Activated naive CD4-positive, alpha-beta T cell treated with anti-CD3 and anti-CD28 coated beads, Interleukin-2, amount 10 ng/mL, durations not matched to agents 7 days and 5 days (primary cell): ENCODE results near the gene VPS45.
"Not testable (repeated sequence)": the region's sequence is repeated elsewhere in the genome, so short reads cannot be mapped to it uniquely, and the experiment has no call there.

ENCODE experiments used
- CTCF ChIA-PET: fragments of 350-600 bp; sonication (Branson Sonifier 250); formaldehyde crosslinking; loops from one replicate; lab custom pipeline; 2021; ENCODE audit warnings: antibody characterized with exemption; lab: Charles Lee
- DNase-seq: peaks from one replicate; pipeline ENCODE4 v3.0.0-alpha.2; 2020
- H3K27ac Mint-ChIP-seq: one replicate; pipeline ENCODE4 v1.8.0; 2021; ENCODE audit warnings: mild to moderate bottlenecking, moderate library complexity, mixed read lengths
- H3K27me3 Mint-ChIP-seq: one replicate; pipeline ENCODE4 v1.8.0; 2021; ENCODE audit warnings: mild to moderate bottlenecking, mixed read lengths
- H3K36me3 Mint-ChIP-seq: one replicate; pipeline ENCODE4 v1.8.0; 2021; ENCODE audit warnings: mixed read lengths
- H3K4me1 Mint-ChIP-seq: one replicate; pipeline ENCODE4 v1.8.0; 2021; ENCODE audit warnings: mixed read lengths
- H3K4me3 Mint-ChIP-seq: one replicate; pipeline ENCODE4 v1.8.0; 2021; ENCODE audit warnings: mild to moderate bottlenecking, moderate library complexity, mixed read lengths
- H3K9me3 Mint-ChIP-seq: one replicate; pipeline ENCODE4 v1.8.0; 2021; ENCODE audit warnings: mixed read lengths

VPS45 gene

DNA sequence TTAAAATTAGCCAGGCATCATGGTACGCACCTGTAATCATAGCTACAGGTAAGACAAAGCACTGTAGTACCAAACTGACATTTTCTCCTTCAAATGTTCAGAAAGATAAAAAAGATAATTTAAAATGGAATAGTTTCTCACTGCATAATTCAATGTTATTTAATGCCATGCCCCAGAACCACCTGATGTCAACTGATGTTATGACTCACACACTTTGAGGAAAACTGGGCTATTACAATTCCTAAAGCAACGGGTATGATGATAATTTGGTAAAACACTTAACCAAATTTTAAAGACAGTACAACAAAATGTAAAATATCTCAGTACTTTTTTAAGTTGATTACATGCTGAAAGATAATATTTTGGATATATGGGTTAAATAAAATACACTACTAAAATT, 59.2 kb downstream of the VPS45 start:
- no peaks in the 10 kb centered on the region for H3K9me3 Mint-ChIP-seq
- no peak for DNase-seq
- CTCF ChIA-PET: no interaction called here
- peaks cover 14% of the 10 kb centered on the region for H3K36me3 Mint-ChIP-seq
- H3K27me3 Mint-ChIP-seq: no peaks in the 10 kb centered on the region
- no peaks in the 10 kb centered on the region for H3K4me1 Mint-ChIP-seq
- no peak overlapping the region for H3K27ac Mint-ChIP-seq
- no peak overlapping the region for H3K4me3 Mint-ChIP-seq

DNA sequence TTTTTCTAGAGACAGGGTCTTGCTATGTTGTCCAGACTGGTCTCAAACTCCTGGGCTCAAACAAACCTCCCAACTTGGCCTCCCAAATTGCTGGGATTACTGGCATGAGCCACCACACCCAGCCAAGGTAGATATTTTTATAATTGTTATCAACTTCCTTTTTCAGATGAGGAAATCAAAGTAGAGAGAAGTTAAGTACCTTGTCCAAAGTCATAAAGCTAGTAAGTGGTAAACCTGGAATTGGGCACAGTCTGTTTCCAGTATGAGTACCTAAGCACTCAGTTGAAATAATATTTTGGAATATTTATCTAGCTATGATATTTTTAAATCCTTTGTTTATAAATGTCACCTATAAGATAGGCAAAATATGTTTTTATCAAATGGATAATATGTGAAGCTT, 59.9 kb downstream of the VPS45 start:
- DNase-seq: no peak
- H3K27ac Mint-ChIP-seq: no peak overlapping the region
- no peaks in the 10 kb centered on the region for H3K27me3 Mint-ChIP-seq
- H3K4me1 Mint-ChIP-seq: no peaks in the 10 kb centered on the region
- CTCF ChIA-PET: no interaction called here
- peaks cover 11% of the 10 kb centered on the region for H3K36me3 Mint-ChIP-seq
- H3K9me3 Mint-ChIP-seq: no peaks in the 10 kb centered on the region
- H3K4me3 Mint-ChIP-seq: no peak overlapping the region

DNA sequence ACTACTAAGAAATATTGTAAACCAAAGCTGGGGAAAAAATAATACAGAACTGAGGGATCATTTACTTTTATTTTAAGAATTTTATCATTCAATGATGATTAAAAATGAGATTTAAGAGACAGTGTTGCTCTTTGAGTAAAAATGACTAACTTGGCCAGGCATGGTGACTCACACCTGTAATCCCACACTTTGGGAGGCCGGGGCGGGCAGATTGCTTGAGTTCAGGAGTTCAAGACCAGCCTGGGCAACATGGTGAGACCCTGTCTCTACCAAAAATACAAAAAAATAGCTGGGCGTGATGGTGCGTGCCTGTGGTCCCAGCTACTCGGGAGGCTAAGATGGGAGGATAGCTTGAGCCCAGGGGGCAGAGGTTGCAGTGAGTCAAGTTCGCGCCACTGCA, 60.3 kb downstream of the VPS45 start:
- no peak for DNase-seq
- CTCF ChIA-PET: no interaction called here
- peaks cover 12% of the 10 kb centered on the region for H3K36me3 Mint-ChIP-seq
- no peaks in the 10 kb centered on the region for H3K27me3 Mint-ChIP-seq
- no peaks in the 10 kb centered on the region for H3K9me3 Mint-ChIP-seq
- H3K27ac Mint-ChIP-seq: no peak overlapping the region
- H3K4me1 Mint-ChIP-seq: no peaks in the 10 kb centered on the region
- H3K4me3 Mint-ChIP-seq: no peak overlapping the region

DNA sequence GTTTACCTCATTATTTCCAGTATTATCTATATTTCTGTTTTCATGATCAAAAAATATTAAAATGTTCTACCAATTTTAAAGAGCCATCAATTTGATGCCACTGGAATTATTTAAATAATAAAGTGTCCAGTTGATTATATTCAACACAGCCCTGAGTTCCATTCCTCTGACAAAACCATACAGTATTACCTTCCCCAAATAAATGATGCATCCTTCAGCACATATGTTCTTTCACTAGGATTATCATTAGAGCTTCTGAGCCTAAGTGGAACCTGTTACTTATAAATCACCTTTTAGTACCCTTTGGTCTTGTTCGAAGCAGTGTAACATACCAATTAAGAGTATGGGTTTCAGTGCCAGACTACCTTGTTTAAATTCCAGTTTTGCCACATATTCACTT, 64.8 kb downstream of the VPS45 start:
- Mint-ChIP-seq H3K27me3 (no peaks in the 10 kb centered on the region), H3K27ac (no peak overlapping the region)

DNA sequence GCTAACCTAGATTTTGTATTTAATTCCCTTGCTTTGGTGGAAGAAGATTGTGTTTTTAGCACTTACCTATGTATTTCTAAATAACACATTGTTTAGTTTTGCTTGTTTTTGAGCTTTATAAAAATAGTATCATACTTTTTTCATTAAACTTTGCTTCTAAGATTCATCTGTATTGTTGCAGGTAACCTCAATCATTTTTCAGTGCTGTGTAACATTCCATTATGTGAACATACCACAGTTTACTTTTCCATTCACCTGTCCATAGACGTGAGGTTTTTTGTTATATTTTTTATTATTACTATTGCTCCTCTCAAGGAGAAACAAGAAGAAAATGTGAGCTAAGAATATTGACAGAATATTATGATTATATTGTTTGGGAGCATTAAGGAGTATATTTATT, 67.0 kb downstream of the VPS45 start:
- peaks cover 9% of the 10 kb centered on the region for H3K36me3 Mint-ChIP-seq
- no peak overlapping the region for H3K4me3 Mint-ChIP-seq
- no peak overlapping the region for H3K27ac Mint-ChIP-seq
- no peaks in the 10 kb centered on the region for H3K27me3 Mint-ChIP-seq
- no peaks in the 10 kb centered on the region for H3K4me1 Mint-ChIP-seq
- CTCF ChIA-PET: no interaction called here
- no peak for DNase-seq
- no peaks in the 10 kb centered on the region for H3K9me3 Mint-ChIP-seq

More for the DNA sequence above, 64.8 kb downstream of the VPS45 start:
- Mint-ChIP-seq H3K36me3 (peaks cover 10% of the 10 kb centered on the region), H3K9me3 (no peaks in the 10 kb centered on the region), H3K4me3 (no peak overlapping the region), H3K4me1 (no peaks in the 10 kb centered on the region)
- CTCF ChIA-PET: interaction anchor here (1.0 to 1.2 kb wide), 2 partner anchors 33 to 59 kb away, joined by 3 read pairs; no protein-coding TSS in a partner anchor
- no peak for DNase-seq

DNA sequence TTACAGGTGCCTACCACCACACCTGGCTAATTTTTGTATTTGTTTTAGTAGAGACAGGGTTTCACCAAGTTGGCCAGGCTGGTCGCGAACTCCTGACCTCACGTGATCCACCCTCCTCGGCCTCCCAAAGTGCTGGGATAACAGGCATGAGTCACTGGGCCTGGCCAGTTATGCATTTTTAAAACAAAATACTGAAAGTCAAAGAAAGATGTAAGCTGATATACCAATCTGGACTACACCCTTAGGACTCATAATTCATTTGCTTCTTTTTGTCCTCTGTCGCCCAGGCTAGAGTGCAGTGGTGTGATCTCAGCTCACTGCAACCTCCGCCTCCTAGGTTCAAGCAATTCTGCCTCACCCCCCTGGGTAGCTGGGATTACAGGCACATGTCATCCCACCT, 67.8 kb downstream of the VPS45 start:
- CTCF ChIA-PET: not testable (repeated sequence)

DNA sequence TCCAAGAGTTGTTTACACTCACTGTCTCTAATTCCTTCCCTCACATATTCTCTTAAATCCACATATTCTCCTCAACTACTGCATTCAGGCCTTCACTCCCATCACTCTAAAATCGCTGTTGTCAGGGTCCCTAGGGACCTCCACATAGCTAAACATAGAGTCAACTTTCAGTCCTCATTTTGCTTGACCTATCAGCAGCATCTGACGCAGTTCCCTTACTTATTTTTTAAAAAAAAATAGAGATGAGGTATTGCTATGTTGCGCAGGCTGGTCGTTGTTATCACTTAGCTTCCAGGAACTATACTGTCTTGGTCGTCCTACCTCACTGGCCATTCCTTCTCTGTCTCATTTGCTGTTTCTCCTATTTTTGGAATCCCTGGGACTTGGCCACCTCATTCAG, 70.5 kb downstream of the VPS45 start:
- DNase-seq: no peak
- Mint-ChIP-seq H3K4me3 (no peak overlapping the region), H3K27me3 (no peaks in the 10 kb centered on the region), H3K27ac (no peak overlapping the region), H3K4me1 (no peaks in the 10 kb centered on the region), H3K9me3 (no peaks in the 10 kb centered on the region), H3K36me3 (peaks cover 8% of the 10 kb centered on the region)
- CTCF ChIA-PET: interaction anchor here (0.6 kb wide), 1 partner anchor 39 kb away, joined by 3 read pairs; no protein-coding TSS in a partner anchor

More for the DNA sequence above, 67.8 kb downstream of the VPS45 start:
- not testable (repeated sequence) for H3K9me3 Mint-ChIP-seq, H3K4me3 Mint-ChIP-seq, DNase-seq, H3K36me3 Mint-ChIP-seq, H3K27ac Mint-ChIP-seq, H3K27me3 Mint-ChIP-seq, H3K4me1 Mint-ChIP-seq

DNA sequence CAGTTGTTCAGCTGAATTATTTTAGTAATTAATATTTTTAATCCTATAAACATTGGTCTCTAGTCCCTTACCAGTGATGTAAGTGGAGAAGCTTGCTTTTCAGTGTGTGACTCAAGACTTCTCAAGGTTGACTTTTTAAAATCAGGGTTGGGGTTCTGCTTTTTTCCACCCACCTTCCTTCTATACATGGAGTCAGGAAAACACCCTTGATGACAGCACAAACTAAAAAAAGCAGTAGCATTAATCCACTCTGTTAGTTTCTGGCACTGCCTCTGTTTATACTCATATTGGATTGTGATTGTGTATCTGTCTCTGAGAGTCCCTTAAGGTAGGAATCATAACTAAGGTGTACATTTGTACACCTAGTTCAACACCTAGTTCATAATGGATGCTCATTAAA, 73.9 kb downstream of the VPS45 start:
- H3K36me3 Mint-ChIP-seq: peaks cover 10% of the 10 kb centered on the region
- no peak overlapping the region for H3K27ac Mint-ChIP-seq
- H3K27me3 Mint-ChIP-seq: no peaks in the 10 kb centered on the region
- no peaks in the 10 kb centered on the region for H3K9me3 Mint-ChIP-seq
- CTCF ChIA-PET: interaction anchor here (0.9 kb wide), 1 partner anchor 24 kb away, joined by 3 read pairs; no protein-coding TSS in a partner anchor
- H3K4me3 Mint-ChIP-seq: no peak overlapping the region
- no peak for DNase-seq
- peaks cover 21% of the 10 kb centered on the region for H3K4me1 Mint-ChIP-seq

DNA sequence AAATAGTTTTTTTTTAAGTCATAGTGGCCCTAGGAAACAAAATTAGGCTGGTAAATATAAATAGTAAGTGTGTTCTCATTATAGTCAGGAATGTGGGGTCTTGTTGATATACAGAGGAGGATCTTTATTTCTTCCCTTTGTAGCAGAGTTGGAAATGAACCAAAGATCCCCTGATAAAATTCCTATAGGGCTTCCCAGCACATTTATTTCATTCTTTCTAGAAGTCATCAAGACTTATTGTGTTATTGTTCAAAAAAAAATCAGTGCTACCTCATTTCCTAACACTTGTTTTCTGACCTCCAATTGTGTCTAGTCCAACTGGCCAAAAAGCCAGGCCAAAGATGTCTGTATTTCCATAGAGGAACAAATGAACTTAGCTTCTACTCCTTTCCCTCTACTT, 74.5 kb downstream of the VPS45 start:
- H3K36me3 Mint-ChIP-seq: peaks cover 13% of the 10 kb centered on the region
- peaks cover 2% of the 10 kb centered on the region for H3K27me3 Mint-ChIP-seq
- no peak overlapping the region for H3K4me3 Mint-ChIP-seq
- H3K4me1 Mint-ChIP-seq: peaks cover 27% of the 10 kb centered on the region
- no peaks in the 10 kb centered on the region for H3K9me3 Mint-ChIP-seq
- H3K27ac Mint-ChIP-seq: no peak overlapping the region
- CTCF ChIA-PET: interaction anchor here (1.3 kb wide), 1 partner anchor 44 kb away, joined by 3 read pairs; no protein-coding TSS in a partner anchor
- DNase-seq: no peak

DNA sequence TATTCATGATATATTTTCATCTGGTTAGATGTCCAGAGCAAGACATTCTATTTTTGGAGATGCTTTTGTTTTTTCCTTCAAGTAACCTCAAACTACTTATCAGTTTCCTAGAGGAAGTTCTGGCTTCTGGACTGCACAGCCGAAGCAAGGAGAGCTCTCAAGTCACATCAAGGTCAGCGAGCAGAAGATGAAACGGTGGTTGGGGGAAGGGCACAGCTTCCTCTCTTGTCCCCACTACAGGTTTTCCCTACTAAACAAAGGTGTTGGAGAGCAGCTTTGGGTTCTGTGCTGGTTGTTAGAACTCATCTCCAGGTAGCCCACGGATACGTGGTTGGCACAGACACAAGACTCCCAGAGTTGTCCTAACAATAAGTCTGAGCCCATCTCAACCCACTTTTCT, 77.0 kb downstream of the VPS45 start:
- CTCF ChIA-PET: interaction anchor here (1.1 kb wide), 1 partner anchor 21 kb away, joined by 3 read pairs; no protein-coding TSS in a partner anchor
- H3K27ac Mint-ChIP-seq: peak overlapping the region; percentile 58
- no peaks in the 10 kb centered on the region for H3K9me3 Mint-ChIP-seq
- H3K27me3 Mint-ChIP-seq: peaks cover 17% of the 10 kb centered on the region
- H3K4me3 Mint-ChIP-seq: no peak overlapping the region
- H3K36me3 Mint-ChIP-seq: peaks cover 18% of the 10 kb centered on the region
- no peak for DNase-seq
- peaks cover 48% of the 10 kb centered on the region for H3K4me1 Mint-ChIP-seq

DNA sequence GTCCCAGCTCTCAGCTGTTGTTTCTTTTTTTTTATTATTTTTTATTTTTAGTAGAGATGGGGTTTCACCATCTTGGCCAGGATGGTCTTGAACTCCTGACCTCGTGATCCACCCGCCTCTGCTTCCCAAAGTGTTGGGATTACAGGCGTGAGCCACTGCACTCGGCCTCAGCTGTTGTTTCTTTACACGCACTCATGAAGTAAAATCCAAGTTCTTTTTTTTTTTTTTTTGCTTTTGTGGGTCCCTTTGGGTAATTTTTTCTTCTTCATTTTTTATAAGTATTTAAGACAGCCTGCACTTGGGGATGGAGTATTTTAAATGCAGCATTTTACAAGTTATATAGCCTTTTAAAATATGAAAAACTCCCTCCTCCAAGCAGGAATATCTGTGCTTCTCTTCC, 78.4 kb downstream of the VPS45 start:
- CTCF ChIA-PET: interaction anchor here (1.0 kb wide), 1 partner anchor 19 kb away, joined by 3 read pairs; no protein-coding TSS in a partner anchor
- Mint-ChIP-seq H3K4me1 (peaks cover 49% of the 10 kb centered on the region), H3K27me3 (peaks cover 17% of the 10 kb centered on the region), H3K36me3 (peaks cover 20% of the 10 kb centered on the region)
- H3K27ac Mint-ChIP-seq, H3K9me3 Mint-ChIP-seq, H3K4me3 Mint-ChIP-seq, DNase-seq: not testable (repeated sequence)

DNA sequence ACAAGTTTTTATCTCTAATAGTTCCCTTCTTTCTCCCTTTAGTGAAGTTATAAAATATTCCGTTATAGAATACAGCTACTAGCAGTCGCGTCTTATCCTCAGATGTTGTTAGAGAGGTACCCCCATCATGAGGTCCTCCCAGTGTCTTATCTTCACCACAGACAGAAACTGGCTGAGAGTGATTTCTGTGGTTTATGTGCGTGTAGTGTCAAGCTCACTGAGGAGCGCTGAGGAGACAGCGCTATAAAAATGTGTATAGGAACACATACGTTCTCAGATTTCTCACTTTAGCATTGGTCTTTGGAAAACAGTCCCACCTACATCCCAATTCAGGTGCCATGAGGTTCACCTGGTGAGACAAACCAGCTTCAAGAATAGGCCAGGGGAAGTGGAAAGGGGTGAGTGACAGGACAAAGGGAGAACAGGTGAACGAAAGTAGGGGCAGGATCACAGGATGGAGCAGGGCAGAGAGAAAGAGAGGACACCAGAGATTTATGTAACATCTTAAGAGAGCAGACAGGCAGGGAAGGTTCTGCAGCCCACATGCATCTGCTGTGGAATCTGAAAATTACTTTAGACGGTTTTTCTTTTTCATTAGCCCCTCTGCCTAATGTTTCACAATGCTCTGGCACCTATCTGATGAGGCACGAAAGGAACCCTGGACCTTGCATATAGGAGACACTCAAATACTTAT, 79.4 kb downstream of the VPS45 start:
- CTCF ChIA-PET: interaction anchor here (0.6 to 1.0 kb wide), 2 partner anchors 19 to 110 kb away, joined by 3 read pairs; no protein-coding TSS in a partner anchor
- Mint-ChIP-seq H3K9me3 (no peaks in the 10 kb centered on the region), H3K27me3 (peaks cover 17% of the 10 kb centered on the region), H3K36me3 (peaks cover 30% of the 10 kb centered on the region), H3K4me3 (no peak overlapping the region), H3K4me1 (peaks cover 59% of the 10 kb centered on the region), H3K27ac (no peak overlapping the region)
- DNase-seq: no peak

DNA sequence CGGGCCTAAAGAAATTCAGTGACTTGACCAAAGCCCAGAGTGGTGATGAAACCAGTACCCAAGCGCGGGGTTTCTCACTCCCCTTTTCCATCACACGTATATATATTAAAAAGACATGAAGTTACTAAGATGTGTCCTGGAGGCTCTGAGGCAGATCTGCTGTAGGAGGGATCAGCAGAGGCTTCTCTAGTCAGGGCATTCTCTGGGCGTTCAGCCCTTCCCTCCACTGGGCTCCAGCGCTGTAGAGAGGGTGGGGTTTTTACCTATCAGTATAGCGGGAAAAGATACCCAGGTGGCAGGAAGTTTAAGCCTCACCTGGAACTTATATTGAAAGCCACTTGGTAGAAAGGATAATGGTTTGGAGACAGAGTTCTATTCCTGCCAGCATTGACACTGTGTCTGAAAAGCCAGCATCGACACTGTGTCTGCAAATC, 81.3 kb downstream of the VPS45 start:
- H3K36me3 Mint-ChIP-seq: peaks cover 42% of the 10 kb centered on the region
- no peaks in the 10 kb centered on the region for H3K9me3 Mint-ChIP-seq
- CTCF ChIA-PET: interaction anchor here (1.6 to 2.1 kb wide), 3 partner anchors 8 to 16 kb away, joined by 4 to 7 read pairs (median 5); no protein-coding TSS in a partner anchor
- no peak for DNase-seq
- peaks cover 17% of the 10 kb centered on the region for H3K27me3 Mint-ChIP-seq
- peak overlapping the region; percentile 88 for H3K4me3 Mint-ChIP-seq
- H3K4me1 Mint-ChIP-seq: peaks cover 73% of the 10 kb centered on the region
- H3K27ac Mint-ChIP-seq: peak overlapping the region; percentile 88

DNA sequence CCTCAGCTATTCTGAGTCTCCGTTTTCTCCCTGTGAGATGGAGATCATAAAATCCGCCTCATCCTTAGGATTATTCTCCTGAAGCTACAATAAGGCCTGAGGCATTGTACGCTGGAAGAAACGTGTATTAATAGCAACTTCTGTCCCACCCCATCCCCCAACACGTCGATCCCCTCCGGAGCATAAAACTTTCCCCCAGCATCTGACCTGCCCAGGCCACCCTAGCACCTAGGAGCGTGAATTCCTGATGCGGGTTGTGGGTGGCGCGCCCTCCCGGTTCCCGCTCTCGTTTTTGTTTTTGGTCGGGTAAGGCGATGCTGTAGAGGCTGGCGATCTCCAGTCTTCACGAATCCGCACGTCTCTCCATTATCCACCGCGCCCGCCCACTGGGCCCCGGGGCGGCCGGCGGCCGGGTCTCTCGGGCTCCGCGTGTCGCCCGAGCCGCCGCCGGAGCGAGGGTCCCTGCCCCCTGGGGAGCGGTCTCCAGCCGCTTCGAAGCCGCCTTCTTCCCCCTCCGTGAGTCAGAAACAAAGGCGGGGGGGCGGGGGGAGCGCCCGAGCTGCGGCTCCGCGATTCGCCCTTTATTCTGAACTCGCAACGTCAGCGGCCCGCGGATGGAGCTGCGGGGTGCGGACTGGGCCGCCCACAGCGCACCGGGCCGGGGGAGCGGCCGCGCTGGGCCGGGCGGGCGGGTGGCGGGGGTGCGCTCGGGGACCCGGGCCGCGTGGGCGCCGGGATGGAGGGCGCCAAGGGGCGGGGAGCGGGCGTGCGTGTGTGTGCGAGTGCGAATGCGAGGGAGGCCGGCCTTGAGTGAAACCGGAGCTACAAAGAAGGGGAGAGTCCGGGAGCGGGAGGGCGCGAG, 81.9 kb downstream of the VPS45 start, which contains the start of gene PLEKHO1:
Gene PLEKHO1, plus strand, starts transcription at position 646 of the 862 bp plus-strand sequence. CDS start 342 bp downstream, outside the sequence.
- peaks cover 46% of the 10 kb centered on the region for H3K36me3 Mint-ChIP-seq
- no peaks in the 10 kb centered on the region for H3K9me3 Mint-ChIP-seq
- H3K27ac Mint-ChIP-seq: peak within 1 kb of the TSS; percentile 97
- CTCF ChIA-PET: interaction anchor here (1.6 to 2.1 kb wide), 3 partner anchors 9 to 16 kb away, joined by 4 to 7 read pairs (median 5); no protein-coding TSS in a partner anchor
- DNase-seq: peak; percentile 90
- peak within 1 kb of the TSS; percentile 98 for H3K4me3 Mint-ChIP-seq
- H3K27me3 Mint-ChIP-seq: peaks cover 17% of the 10 kb centered on the region
- peaks cover 74% of the 10 kb centered on the region for H3K4me1 Mint-ChIP-seq
